Lower lobe of right lung (tissue), 2 donors: ENCODE results near the gene FEM1B. TPM values are rescaled to one million over a fixed set of nuclear protein-coding genes. Genes with fewer than 3 reads are reported as not detected.

Experiments used
- ATAC-seq, 2 donors: fragments of 200-7000 bp; cut with Tn5 transposase; one replicate each; pipeline ENCODE4 v1.9.1; 2020 to 2022; ENCODE audit warnings: mild to moderate bottlenecking in 2 of 2, moderate library complexity in 2 of 2
- DNase-seq: peaks from one replicate; pipeline ENCODE4 v3.0.0-alpha.2; 2020
- H3K27ac ChIP-seq: fragments of 200-600 bp; one replicate; pipeline ENCODE4 v1.8.0; 2022
- H3K27me3 ChIP-seq: fragments of 200-600 bp; one replicate; pipeline ENCODE4 v1.8.0; 2022; ENCODE audit warnings: low read depth
- H3K36me3 ChIP-seq: fragments of 200-600 bp; one replicate; pipeline ENCODE4 v1.8.0; 2022; ENCODE audit warnings: mild to moderate bottlenecking
- H3K4me1 ChIP-seq: fragments of 200-600 bp; one replicate; pipeline ENCODE4 v1.8.0; 2022
- H3K4me3 ChIP-seq: fragments of 200-600 bp; one replicate; pipeline ENCODE4 v1.8.0; 2022; ENCODE audit warnings: mild to moderate bottlenecking
- H3K9me3 ChIP-seq: fragments of 200-600 bp; one replicate; pipeline ENCODE4 v1.8.0; 2022
- intact Hi-C: fragments of 100-400 bp; cut with DNase I; formaldehyde crosslinking; loops from one replicate; pipeline ENCODE4 v1.11.0; 2022
- total RNA-seq: library from RNA; stranded (reverse); fragmentation: NEBNext Ultra II Directional; extraction: Animal tissue kit (Norgen Biotek cat#: 25700); gene quantifications from one replicate; pipeline ENCODE4 v1.2.1, GENCODE V29; 2021
- TF ChIP-seq, protein P1 (sequence below): fragments of 200-600 bp; IDR thresholded peaks from one replicate; pipeline ENCODE4 v1.8.0; 2022; ENCODE audit warnings: antibody characterized with exemption, mild to moderate bottlenecking
- donor health status: DM: no; HTN: yes; CAD: no; lungs with severe emphysema.

FEM1B gene
- total RNA-seq, 1 donor from 2014 or later, result 55.3 TPM

DNA sequence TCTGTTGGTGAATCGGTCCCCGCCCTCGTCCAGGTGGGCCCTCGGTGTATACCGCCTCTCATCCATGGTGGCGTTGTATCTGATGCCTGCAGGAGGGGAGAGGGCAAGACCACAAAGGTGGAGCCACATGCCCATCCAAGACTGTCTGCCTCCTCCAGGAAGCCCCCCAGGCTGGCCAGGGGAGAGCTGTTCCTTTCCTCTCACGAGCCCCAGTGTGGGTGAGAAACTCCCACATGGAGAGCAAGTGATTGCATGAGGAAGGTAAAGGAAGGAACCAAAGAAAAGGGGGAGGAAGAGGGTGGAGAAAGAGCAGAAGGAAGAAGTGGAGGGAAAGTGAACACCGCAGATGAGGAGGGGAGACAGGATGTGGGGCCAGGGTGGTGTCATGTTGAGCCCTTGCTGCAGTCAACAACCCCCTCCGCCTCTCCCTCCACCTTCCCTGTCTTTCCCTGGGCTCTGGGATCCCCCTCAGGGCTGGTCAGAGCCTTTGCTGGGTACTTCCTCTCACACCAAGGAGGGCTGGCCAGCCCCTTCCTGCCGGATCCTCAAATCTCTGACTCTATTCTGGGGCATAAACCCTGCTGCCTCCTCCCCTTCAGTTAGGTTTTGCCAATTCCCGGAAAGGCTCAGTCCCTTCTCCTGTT lies 49.3 kb downstream of the FEM1B start:
- no peaks in the 10 kb centered on the region for H3K9me3 ChIP-seq
- no peak overlapping the region for H3K27ac ChIP-seq
- TF ChIP-seq, protein P1, sequence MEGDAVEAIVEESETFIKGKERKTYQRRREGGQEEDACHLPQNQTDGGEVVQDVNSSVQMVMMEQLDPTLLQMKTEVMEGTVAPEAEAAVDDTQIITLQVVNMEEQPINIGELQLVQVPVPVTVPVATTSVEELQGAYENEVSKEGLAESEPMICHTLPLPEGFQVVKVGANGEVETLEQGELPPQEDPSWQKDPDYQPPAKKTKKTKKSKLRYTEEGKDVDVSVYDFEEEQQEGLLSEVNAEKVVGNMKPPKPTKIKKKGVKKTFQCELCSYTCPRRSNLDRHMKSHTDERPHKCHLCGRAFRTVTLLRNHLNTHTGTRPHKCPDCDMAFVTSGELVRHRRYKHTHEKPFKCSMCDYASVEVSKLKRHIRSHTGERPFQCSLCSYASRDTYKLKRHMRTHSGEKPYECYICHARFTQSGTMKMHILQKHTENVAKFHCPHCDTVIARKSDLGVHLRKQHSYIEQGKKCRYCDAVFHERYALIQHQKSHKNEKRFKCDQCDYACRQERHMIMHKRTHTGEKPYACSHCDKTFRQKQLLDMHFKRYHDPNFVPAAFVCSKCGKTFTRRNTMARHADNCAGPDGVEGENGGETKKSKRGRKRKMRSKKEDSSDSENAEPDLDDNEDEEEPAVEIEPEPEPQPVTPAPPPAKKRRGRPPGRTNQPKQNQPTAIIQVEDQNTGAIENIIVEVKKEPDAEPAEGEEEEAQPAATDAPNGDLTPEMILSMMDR, result no peak
- DNase-seq (no peak), ATAC-seq (peak in 1 of 2 donors; percentile 52)
- no peaks in the 10 kb centered on the region for H3K36me3 ChIP-seq
- intact Hi-C loops, result no loop called here
- H3K4me3 ChIP-seq, result no peak overlapping the region
- no peaks in the 10 kb centered on the region for H3K4me1 ChIP-seq
- H3K27me3 ChIP-seq, result no peaks in the 10 kb centered on the region

- Histone ChIP-seq H3K27me3 (no peaks in the 10 kb centered on the region), H3K36me3 (no peaks in the 10 kb centered on the region), H3K4me3 (no peak overlapping the region), H3K27ac (no peak overlapping the region), H3K4me1 (no peaks in the 10 kb centered on the region), H3K9me3 (no peaks in the 10 kb centered on the region)
- TF ChIP-seq, protein P1, result no peak
- DNase-seq (no peak), ATAC-seq (no peak)
- intact Hi-C loops, result no loop called here
Observed at GRCh38 chr15:68328443-68328842, 50.9 kb downstream of the FEM1B start.

GRCh38 chr15:68328964-68329363 lies 51.4 kb downstream of the FEM1B start:
- Histone ChIP-seq H3K9me3 (no peaks in the 10 kb centered on the region), H3K4me1 (no peaks in the 10 kb centered on the region), H3K36me3 (no peaks in the 10 kb centered on the region), H3K27ac (no peak overlapping the region), H3K4me3 (no peak overlapping the region), H3K27me3 (no peaks in the 10 kb centered on the region)
- DNase-seq (no peak), ATAC-seq (no peak)
- intact Hi-C loops, result no loop called here
- TF ChIP-seq, protein P1, result no peak

GRCh38 chr15:68330416-68330815 lies 52.9 kb downstream of the FEM1B start:
- TF ChIP-seq, protein P1, result no peak
- Histone ChIP-seq H3K9me3 (no peaks in the 10 kb centered on the region), H3K36me3 (no peaks in the 10 kb centered on the region), H3K27ac (no peak overlapping the region), H3K4me1 (peaks cover 7% of the 10 kb centered on the region), H3K4me3 (no peak overlapping the region), H3K27me3 (no peaks in the 10 kb centered on the region)
- no peak for ATAC-seq
- intact Hi-C loops, result no loop called here
- DNase-seq, result no peak

- TF ChIP-seq, protein P1, result no peak
- Histone ChIP-seq H3K4me3 (no peak overlapping the region), H3K4me1 (peaks cover 8% of the 10 kb centered on the region), H3K27ac (no peak overlapping the region), H3K27me3 (no peaks in the 10 kb centered on the region), H3K36me3 (no peaks in the 10 kb centered on the region), H3K9me3 (no peaks in the 10 kb centered on the region)
- intact Hi-C loops, result no loop called here
- ATAC-seq (no peak), DNase-seq (no peak)
Observed at GRCh38 chr15:68330901-68331300, 53.4 kb downstream of the FEM1B start.
